ENCODE results near the gene SRSF5.
"Not testable (repeated sequence)": the region's sequence is repeated elsewhere in the genome, so short reads cannot be mapped to it uniquely, and the experiment has no call there.

Gene SRSF5

DNA sequence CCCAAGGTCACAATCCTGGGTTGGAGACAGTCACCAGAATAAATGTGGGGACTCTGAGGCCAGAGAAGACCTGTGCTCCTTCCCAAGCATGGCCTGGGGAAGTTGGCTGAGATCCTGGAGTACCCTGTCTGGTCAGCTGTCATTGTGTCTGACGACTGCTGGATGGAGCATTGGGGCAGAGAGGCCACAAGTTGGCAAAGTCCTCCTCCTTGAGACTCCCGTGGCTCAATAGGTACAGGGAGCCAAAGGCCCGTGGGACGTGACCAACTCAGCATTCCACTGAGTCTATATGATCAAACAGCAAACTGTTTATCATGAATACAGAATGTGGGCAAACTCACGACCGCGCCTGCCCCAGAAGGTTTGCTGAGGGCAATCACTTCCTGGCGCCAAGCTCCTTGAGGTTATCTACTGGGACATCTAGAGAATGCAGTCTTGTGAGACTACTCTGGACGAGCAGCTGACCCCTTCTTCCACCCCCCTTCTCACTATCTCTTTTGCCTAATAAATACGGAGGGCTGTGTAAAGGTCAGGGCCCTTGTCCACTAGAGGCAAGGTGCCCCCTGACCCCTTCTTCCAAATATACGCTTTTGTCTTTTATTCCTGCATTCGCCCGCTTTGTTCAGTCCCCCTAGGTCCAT, 44.4 kb downstream of the SRSF5 start:
- DNase-seq, result no peak

DNA sequence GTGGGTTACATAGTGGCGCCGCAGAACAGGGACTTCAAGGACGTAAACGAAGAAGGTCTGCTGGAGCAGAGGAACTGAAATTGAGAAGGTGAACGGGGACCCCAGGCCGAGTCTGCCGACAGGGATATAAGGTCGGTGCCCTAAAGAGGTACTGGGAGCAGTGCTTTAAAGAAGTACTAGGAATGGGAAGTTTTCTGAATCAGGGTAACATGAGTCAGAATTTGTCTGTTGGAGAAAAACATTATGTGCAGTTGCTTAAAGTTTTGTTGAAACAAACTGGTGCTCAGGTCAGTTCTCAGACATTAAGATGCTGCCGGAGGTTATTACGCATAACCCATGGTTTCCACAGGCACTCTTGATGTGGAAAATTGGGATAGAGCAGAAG, 44.9 kb downstream of the SRSF5 start:
- no peak for DNase-seq

- DNase-seq, result no peak
These were observed 45.8 kb downstream of the SRSF5 start for GRCh38 chr14:69812711-69813110.

GRCh38 chr14:69813346-69813745, 46.4 kb downstream of the SRSF5 start:
- not testable (repeated sequence) for DNase-seq

- no peak for DNase-seq
These were observed 47.5 kb downstream of the SRSF5 start for GRCh38 chr14:69814397-69814796.

GRCh38 chr14:69815556-69815955, 48.6 kb downstream of the SRSF5 start:
- DNase-seq, result no peak

DNA sequence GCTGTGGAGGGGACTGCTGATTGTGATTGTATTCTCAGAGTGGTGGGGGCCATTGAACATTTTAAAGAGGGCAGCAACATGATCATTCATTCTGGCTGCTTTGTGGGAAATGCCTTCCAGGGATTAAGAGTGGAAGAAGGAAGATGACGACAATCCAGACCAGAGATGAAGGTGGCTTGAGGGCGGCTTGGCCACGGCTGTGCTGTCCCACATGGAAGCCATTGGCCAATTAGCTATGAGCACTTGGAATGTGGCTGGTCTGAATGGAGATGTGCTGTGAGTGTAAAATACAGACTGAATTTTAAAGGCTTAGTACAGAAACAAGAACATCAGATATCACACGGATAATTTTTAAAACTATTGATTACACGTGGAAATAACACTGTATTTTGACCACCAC, 49.3 kb downstream of the SRSF5 start:
- DNase-seq, result no peak

DNA sequence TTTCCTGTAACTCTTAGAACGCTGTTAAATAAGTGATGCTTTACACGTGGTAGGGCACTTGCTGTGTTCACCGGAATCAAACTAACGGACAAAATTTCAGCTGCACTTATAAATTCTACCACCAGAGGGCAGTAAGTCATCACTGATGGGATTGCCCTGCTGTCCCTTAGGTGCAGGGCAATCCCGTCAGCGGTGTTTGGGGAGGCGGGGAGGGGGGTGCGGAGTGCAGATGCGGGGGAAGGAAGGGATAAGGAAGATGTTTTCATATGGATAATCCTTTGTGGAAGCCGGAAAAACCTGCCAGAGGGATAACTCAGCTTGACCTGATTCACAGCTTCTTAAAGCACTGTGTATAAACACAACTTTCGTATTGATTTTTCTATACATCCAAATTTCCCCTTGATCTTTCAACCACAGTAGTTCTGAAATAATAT, 51.8 kb downstream of the SRSF5 start:
- DNase-seq, result peak; percentile 39

DNA sequence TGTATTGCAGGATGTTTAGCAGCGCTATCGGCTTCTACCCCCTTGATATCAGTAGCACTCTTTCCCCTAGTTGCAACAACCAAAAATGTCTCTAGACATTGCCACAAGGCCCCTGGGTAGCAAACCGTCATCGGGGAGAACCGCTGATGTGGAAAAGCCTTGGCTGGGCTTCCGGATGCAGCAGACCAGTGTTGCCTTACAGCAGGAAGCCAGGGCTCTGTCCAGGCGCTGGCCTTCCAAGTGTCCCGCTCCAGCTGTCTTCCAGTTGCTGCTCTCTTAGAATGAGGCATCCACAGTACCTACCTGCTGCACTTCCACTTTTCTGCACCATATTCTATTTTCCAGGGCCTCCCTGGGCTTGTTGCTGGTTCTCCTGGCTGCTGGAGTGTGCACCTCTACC, 52.7 kb downstream of the SRSF5 start:
- no peak for DNase-seq

- no peak for DNase-seq
These were observed 54.0 kb downstream of the SRSF5 start for GRCh38 chr14:69820991-69821390.

All from activated naive CD4-positive, alpha-beta T cell treated with Interleukin-2 at 50 U/mL for 16 hours (primary cell).